Body of pancreas (tissue), 4 donors: ENCODE measurements around the gene USP9X. TPM values are rescaled to one million over a fixed set of nuclear protein-coding genes. Genes with fewer than 3 reads are reported as not detected.

ENCODE experiments used
- ATAC-seq: fragments of 150-250 bp; one replicate; pipeline ENCODE4 v1.9.1; 2016
- DNase-seq, 4 donors: peaks; one replicate each; pipeline ENCODE4 v3.0.0-alpha.2; 2019
- H3K27ac ChIP-seq, 4 donors: fragments of 200-600 bp; sonication (generic); 1 replicate in 3 of 4; 2 replicates in 1 of 4; pipeline versions ENCODE4 v1.5.1 to v1.6.1; 2016 to 2019; ENCODE audit warnings: mild to moderate bottlenecking in 1 of 4, mixed read lengths in 1 of 4, moderate library complexity in 1 of 4
- H3K27me3 ChIP-seq, 2 donors: fragments of 200-600 bp; sonication (generic); one replicate each; pipeline ENCODE4 v1.6.0; 2016; ENCODE audit warnings: mild to moderate bottlenecking in 1 of 2
- H3K36me3 ChIP-seq, 2 donors: fragments of 200-600 bp; sonication (generic); replicated peaks in 1 of 2; 2 replicates each; pipeline ENCODE4 v1.5.1; 2016; ENCODE audit warnings: low read depth in 2 of 2; ENCODE audit not compliant: insufficient read depth in 1 of 2
- H3K4me1 ChIP-seq: fragments of 200-600 bp; sonication (generic); one replicate; pipeline ENCODE4 v1.6.0; 2016
- H3K4me3 ChIP-seq, 2 donors: fragments of 200-600 bp; sonication (generic); 1 replicate in 1 of 2; 2 replicates in 1 of 2; pipeline ENCODE4 v1.5.1; 2016 to 2019
- H3K9me3 ChIP-seq, 3 donors: fragments of 200-600 bp; sonication (generic); 1 replicate in 2 of 3; 2 replicates in 1 of 3; pipeline ENCODE4 v1.5.1; 2016
- CTCF ChIP-seq, 7 experiments: fragments of 450-650 bp in 4 of 7; fragments of 200-600 bp in 3 of 7; sonication (generic) in 3 of 7; IDR thresholded peaks; one replicate each; pipeline ENCODE4 v1.5.1; 2016 to 2019; ENCODE audit warnings: antibody characterized with exemption in 7 of 7
- POLR2A ChIP-seq, 3 donors: fragments of 450-650 bp; IDR thresholded peaks; one replicate each; pipeline ENCODE4 v1.6.1; 2016; ENCODE audit warnings: antibody characterized with exemption in 3 of 3, mild to moderate bottlenecking in 2 of 3
- WGBS, 2 donors: methylation state at CpG; one replicate each; pipeline ENCODE4 v1.1.5; 2017; 5-methylcytosine and 5-hydroxymethylcytosine counted together
- intact Hi-C: fragments of 100-400 bp; cut with DNase I; formaldehyde crosslinking; loops from one replicate; pipeline ENCODE4 v1.15.1; 2023
- total RNA-seq, 2 donors: library from RNA; depleted of rRNA; stranded (reverse); fragments of >200 nt; gene quantifications; one replicate each; pipeline ENCODE4 v1.1.0, GENCODE V29; 2016

Gene USP9X
- total RNA-seq, 2 donors from 2014 or later = 51.1 to 58.4 TPM

- H3K27me3 ChIP-seq = no peaks in the 10 kb centered on the region
- H3K4me1 ChIP-seq = peaks cover 19% of the 10 kb centered on the region
- no peak for ATAC-seq
- TF ChIP-seq CTCF (IDR thresholded peaks at IDR 0.05) (no peak), POLR2A (IDR thresholded peaks at IDR 0.05) (no peak)
- H3K27ac ChIP-seq = peak overlapping the region; percentile 6 to 100 (median 98)
- 0 to 9% methylated on average over 6 of the region's 6 CpGs for WGBS, 2 donors
- intact Hi-C loops = no loop called here
- H3K9me3 ChIP-seq = no peaks in the 10 kb centered on the region
- DNase-seq = no peak
- no peaks in the 10 kb centered on the region for H3K36me3 ChIP-seq
- H3K4me3 ChIP-seq = peak overlapping the region in 1 of 2 donors; percentile 56
Observed at GRCh38 chrX:41087201-41087600, 2.0 kb downstream of the USP9X start.

- peak overlapping the region in 2 of 4 donors; percentile 34 to 44 for H3K27ac ChIP-seq
- no peak overlapping the region for H3K4me3 ChIP-seq
- TF ChIP-seq POLR2A (IDR thresholded peaks at IDR 0.05) = no peak
- TF ChIP-seq CTCF (IDR thresholded peaks at IDR 0.05) = no peak
Observed at GRCh38 chrX:41090568-41091238, 5.5 kb downstream of the USP9X start.

GRCh38 chrX:41092776-41093175 is 7.5 kb downstream of the USP9X start:
- Histone ChIP-seq H3K27me3 (no peaks in the 10 kb centered on the region), H3K4me1 (peaks cover 56% of the 10 kb centered on the region), H3K4me3 (no peak overlapping the region), H3K9me3 (no peaks in the 10 kb centered on the region), H3K36me3 (no peaks in the 10 kb centered on the region), H3K27ac (no peak overlapping the region)
- WGBS, 2 donors = 57 to 64% methylated on average over 4 to 6 of the region's 6 CpGs
- intact Hi-C loops = no loop called here
- ATAC-seq = no peak
- TF ChIP-seq CTCF (IDR thresholded peaks at IDR 0.05) = no peak
- TF ChIP-seq POLR2A (IDR thresholded peaks at IDR 0.05) = no peak
- no peak for DNase-seq

More at GRCh38 chrX:41090568-41091238, 5.5 kb downstream of the USP9X start:
- peaks cover 42% of the 10 kb centered on the region for H3K4me1 ChIP-seq
- 7 to 8% methylated on average over 5 of the region's 5 CpGs for WGBS, 2 donors
- DNase-seq (no peak), ATAC-seq (no peak)
- H3K36me3 ChIP-seq = no peaks in the 10 kb centered on the region
- no peaks in the 10 kb centered on the region for H3K27me3 ChIP-seq
- intact Hi-C loops = no loop called here
- H3K9me3 ChIP-seq = no peaks in the 10 kb centered on the region

GRCh38 chrX:41095174-41095573 is 9.9 kb downstream of the USP9X start:
- DNase-seq = no peak
- Histone ChIP-seq H3K27ac (no peak overlapping the region), H3K36me3 (no peaks in the 10 kb centered on the region), H3K27me3 (no peaks in the 10 kb centered on the region), H3K9me3 (no peaks in the 10 kb centered on the region), H3K4me1 (peaks cover 56% of the 10 kb centered on the region), H3K4me3 (no peak overlapping the region)
- TF ChIP-seq POLR2A (IDR thresholded peaks at IDR 0.05) (no peak), CTCF (IDR thresholded peaks at IDR 0.05) (no peak)
- 50 to 60% methylated on average over 1 of the region's 1 CpG for WGBS, 2 donors
- ATAC-seq = no peak
- intact Hi-C loops = no loop called here

- DNase-seq (no peak), ATAC-seq (no peak)
- intact Hi-C loops = no loop called here
- TF ChIP-seq POLR2A (IDR thresholded peaks at IDR 0.05) (no peak), CTCF (IDR thresholded peaks at IDR 0.05) (no peak)
- H3K27me3 ChIP-seq = no peaks in the 10 kb centered on the region
- H3K4me1 ChIP-seq = peaks cover 49% of the 10 kb centered on the region
- H3K36me3 ChIP-seq = no peaks in the 10 kb centered on the region
- no peak overlapping the region for H3K27ac ChIP-seq
- 71 to 74% methylated on average over 2 of the region's 2 CpGs for WGBS, 2 donors
- no peak overlapping the region for H3K4me3 ChIP-seq
- H3K9me3 ChIP-seq = no peaks in the 10 kb centered on the region
Observed at GRCh38 chrX:41095908-41096307, 10.7 kb downstream of the USP9X start.
